Measurements from ENCODE around the gene NKD2.

NKD2 gene

DNA sequence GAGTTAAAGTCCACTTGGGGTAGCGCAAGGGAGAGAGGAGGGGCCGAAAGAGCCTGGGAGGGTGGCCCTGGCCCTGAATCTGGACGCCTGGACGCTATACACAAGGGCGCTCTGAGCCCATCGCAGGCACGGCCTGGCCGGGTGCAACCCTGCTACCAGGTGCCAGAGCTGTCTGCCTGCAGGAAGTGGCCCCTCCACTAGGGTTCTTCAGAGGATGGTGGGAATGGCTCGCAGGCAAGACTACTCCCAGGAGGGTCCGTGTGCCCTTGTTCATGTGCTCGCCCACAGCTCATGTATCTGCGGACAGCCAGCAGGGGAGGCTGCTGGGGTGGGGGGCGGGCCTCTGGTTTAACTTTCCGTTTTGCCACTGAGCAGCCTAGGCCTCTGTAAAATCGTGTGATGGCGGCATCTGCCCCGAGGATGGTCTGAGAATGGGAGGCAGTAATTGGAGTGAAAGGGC lies 1.4 kb upstream of the NKD2 start:
- Histone ChIP-seq H3K9me3 (ENCODE audit: insufficient read depth, low read depth, low read length) (no peaks in the 10 kb centered on the region), H3K27ac (ENCODE audit: low read depth, low read length) (no peak overlapping the region), H2BK120ac (ENCODE audit: insufficient read depth, low read length, poor library complexity) (no peak overlapping the region), H3K4ac (ENCODE audit: low read depth, low read length) (no peak overlapping the region), H2BK12ac (ENCODE audit: low read length) (no peak overlapping the region), H3K27me3 (ENCODE audit: insufficient read depth, low read length) (peaks cover 31% of the 10 kb centered on the region), H2AK5ac (ENCODE audit: low read length) (no peak overlapping the region), H3K23ac (ENCODE audit: low read length) (no peak overlapping the region), H2BK5ac (ENCODE audit: low read depth, low read length, poor library complexity) (no peak overlapping the region), H3K18ac (ENCODE audit: low read length) (no peak overlapping the region), H3K4me3 (ENCODE audit: low read depth, low read length) (no peak overlapping the region), H3K79me1 (ENCODE audit: low read length) (no peaks in the 10 kb centered on the region), H4K91ac (ENCODE audit: low read depth, low read length) (no peak overlapping the region), H3K9ac (ENCODE audit: low read length) (no peak overlapping the region), H3K79me2 (ENCODE audit: control insufficient read depth, insufficient read depth, low read length, poor library complexity) (no peaks in the 10 kb centered on the region), H4K8ac (ENCODE audit: low read depth, low read length) (no peak overlapping the region), H3K4me2 (ENCODE audit: low read length) (no peak overlapping the region), H3K14ac (ENCODE audit: low read length) (no peak overlapping the region), H3K4me1 (ENCODE audit: control insufficient read depth in 1 of 2, insufficient read depth in 2 of 2, low read length in 2 of 2) (peaks cover 5 to 16% of the 10 kb centered on the region in 2 experiments), H3K36me3 (ENCODE audit: control insufficient read depth in 1 of 2, insufficient read depth in 2 of 2, low read length in 2 of 2) (no peaks in the 10 kb centered on the region), H4K12ac (ENCODE audit: low read depth, low read length) (no peak overlapping the region), H2AFZ (ENCODE audit: insufficient read depth, low read length, poor library complexity) (no peak overlapping the region)
- WGBS (ENCODE audit: extremely low coverage, insufficient coverage, insufficient read length): no CpG with 5 or more reads among the region's 17 CpGs
- no peak for DNase-seq

DNA sequence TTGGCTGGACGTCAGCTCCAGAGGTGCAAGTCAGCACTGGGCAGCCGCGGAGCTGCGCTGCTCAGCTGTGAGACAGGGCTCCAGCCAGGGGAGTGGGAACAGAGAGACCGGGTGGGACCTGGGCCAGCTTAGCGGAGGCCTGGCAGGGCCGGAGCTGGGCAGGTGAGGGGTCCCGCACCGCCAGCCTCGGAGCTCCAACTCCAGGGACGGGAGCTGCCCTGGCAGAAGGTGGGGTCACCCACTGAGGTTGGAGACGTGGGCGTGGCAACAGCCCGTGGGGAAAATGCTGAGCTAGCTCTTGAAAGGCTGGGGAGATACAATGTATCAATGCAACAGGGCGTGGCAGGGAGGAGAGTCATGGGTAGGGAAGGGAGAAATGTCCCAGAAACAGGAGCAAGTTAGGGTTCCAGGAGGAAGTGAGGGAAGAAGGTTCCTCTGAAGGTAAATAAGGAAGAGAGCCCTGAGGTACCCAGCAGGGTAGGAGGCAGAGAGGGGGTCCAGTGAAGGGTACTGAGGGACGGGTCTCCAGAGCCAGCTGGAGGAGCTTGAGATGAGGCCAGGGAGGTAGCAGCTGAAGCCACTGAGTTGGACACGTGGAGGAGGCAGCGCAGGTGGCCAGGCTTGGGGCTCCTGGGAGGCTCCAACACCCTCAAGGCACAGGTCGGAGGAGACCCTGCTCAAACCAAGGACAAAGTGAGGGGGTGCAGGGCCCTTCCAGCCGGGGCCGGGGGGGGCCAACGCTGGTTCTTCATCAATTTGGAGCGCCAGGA lies 736 bp upstream of the NKD2 start:
- Histone ChIP-seq H3K9ac (ENCODE audit: low read length) (no peak overlapping the region), H2BK120ac (ENCODE audit: insufficient read depth, low read length, poor library complexity) (no peak overlapping the region), H3K4me3 (ENCODE audit: low read depth, low read length) (no peak overlapping the region), H2AK5ac (ENCODE audit: low read length) (no peak overlapping the region), H2BK12ac (ENCODE audit: low read length) (no peak overlapping the region), H4K91ac (ENCODE audit: low read depth, low read length) (no peak overlapping the region), H3K9me3 (ENCODE audit: insufficient read depth, low read depth, low read length) (no peaks in the 10 kb centered on the region), H3K36me3 (ENCODE audit: control insufficient read depth in 1 of 2, insufficient read depth in 2 of 2, low read length in 2 of 2) (no peaks in the 10 kb centered on the region), H3K4me1 (ENCODE audit: control insufficient read depth in 1 of 2, insufficient read depth in 2 of 2, low read length in 2 of 2) (peaks cover 5 to 16% of the 10 kb centered on the region in 2 experiments), H3K23ac (ENCODE audit: low read length) (no peak overlapping the region), H3K14ac (ENCODE audit: low read length) (no peak overlapping the region), H3K4me2 (ENCODE audit: low read length) (no peak overlapping the region), H3K27me3 (ENCODE audit: insufficient read depth, low read length) (peaks cover 31% of the 10 kb centered on the region), H2AFZ (ENCODE audit: insufficient read depth, low read length, poor library complexity) (no peak overlapping the region), H4K8ac (ENCODE audit: low read depth, low read length) (no peak overlapping the region), H3K27ac (ENCODE audit: low read depth, low read length) (no peak overlapping the region), H3K18ac (ENCODE audit: low read length) (no peak overlapping the region), H3K4ac (ENCODE audit: low read depth, low read length) (no peak overlapping the region), H3K79me1 (ENCODE audit: low read length) (no peaks in the 10 kb centered on the region), H3K79me2 (ENCODE audit: control insufficient read depth, insufficient read depth, low read length, poor library complexity) (no peaks in the 10 kb centered on the region), H2BK5ac (ENCODE audit: low read depth, low read length, poor library complexity) (no peak overlapping the region), H4K12ac (ENCODE audit: low read depth, low read length) (no peak overlapping the region)
- no CpG with 5 or more reads among the region's 23 CpGs for WGBS (ENCODE audit: extremely low coverage, insufficient coverage, insufficient read length)
- no peak for DNase-seq

DNA sequence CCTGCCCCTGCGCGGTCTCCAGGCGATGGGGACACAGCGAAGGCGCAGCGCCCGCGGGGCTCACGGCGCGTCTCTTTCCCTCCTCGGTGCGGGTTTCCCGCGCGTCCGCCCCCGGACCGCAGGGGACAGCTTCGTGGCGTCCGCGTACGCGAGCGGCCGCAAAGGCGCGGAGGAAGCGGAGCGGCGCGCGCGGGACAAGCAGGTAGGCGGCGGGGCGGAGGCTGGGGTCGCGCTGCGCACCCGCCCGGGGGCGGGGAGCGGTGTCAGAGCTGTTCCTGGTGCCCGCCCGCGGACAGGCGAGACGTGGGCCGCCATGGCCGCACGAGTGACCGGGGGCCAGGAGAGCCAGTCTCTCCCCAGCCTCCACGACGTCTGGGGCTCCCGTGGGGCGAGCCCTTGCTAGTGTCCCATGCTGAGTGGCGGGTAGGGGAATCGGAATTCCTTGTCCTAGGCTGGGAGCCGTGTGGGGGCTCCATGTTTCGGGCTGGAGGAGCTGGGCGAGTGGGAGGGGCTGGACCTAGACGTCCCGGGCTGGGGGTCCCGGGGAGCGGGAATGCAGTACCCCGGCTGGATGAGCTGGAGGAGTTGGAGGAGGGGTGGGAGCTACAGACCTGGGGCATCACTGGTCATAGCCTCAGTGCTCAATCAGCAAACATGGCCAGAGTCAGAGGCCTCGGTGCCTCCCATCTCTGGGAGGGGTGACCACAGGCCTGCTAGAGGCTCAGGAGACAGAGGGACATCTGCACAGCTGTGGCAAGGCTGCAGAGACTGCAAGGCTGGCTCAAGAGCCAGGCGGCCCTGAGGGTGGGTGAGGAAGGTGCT lies 968 bp downstream of the NKD2 start:
- Histone ChIP-seq H2BK12ac (ENCODE audit: low read length) (no peak overlapping the region), H3K36me3 (ENCODE audit: control insufficient read depth in 1 of 2, insufficient read depth in 2 of 2, low read length in 2 of 2) (no peaks in the 10 kb centered on the region), H4K8ac (ENCODE audit: low read depth, low read length) (no peak overlapping the region), H2BK120ac (ENCODE audit: insufficient read depth, low read length, poor library complexity) (no peak overlapping the region), H2BK5ac (ENCODE audit: low read depth, low read length, poor library complexity) (no peak overlapping the region), H3K79me2 (ENCODE audit: control insufficient read depth, insufficient read depth, low read length, poor library complexity) (no peaks in the 10 kb centered on the region), H2AFZ (ENCODE audit: insufficient read depth, low read length, poor library complexity) (no peak overlapping the region), H2AK5ac (ENCODE audit: low read length) (no peak overlapping the region), H3K23ac (ENCODE audit: low read length) (no peak overlapping the region), H3K18ac (ENCODE audit: low read length) (no peak overlapping the region), H3K14ac (ENCODE audit: low read length) (no peak overlapping the region), H3K9ac (ENCODE audit: low read length) (no peak overlapping the region), H3K9me3 (ENCODE audit: insufficient read depth, low read depth, low read length) (no peaks in the 10 kb centered on the region), H4K91ac (ENCODE audit: low read depth, low read length) (no peak overlapping the region), H4K12ac (ENCODE audit: low read depth, low read length) (no peak overlapping the region), H3K27me3 (ENCODE audit: insufficient read depth, low read length) (peaks cover 31% of the 10 kb centered on the region), H3K4me1 (ENCODE audit: control insufficient read depth in 1 of 2, insufficient read depth in 2 of 2, low read length in 2 of 2) (peaks cover 2 to 11% of the 10 kb centered on the region in 2 experiments), H3K79me1 (ENCODE audit: low read length) (no peaks in the 10 kb centered on the region), H3K4me2 (ENCODE audit: low read length) (peak overlapping the region; percentile 46), H3K4me3 (ENCODE audit: low read depth, low read length) (no peak overlapping the region), H3K27ac (ENCODE audit: low read depth, low read length) (no peak overlapping the region), H3K4ac (ENCODE audit: low read depth, low read length) (no peak overlapping the region)
- no peak for DNase-seq
- no CpG with 5 or more reads among the region's 70 CpGs for WGBS (ENCODE audit: extremely low coverage, insufficient coverage, insufficient read length)

DNA sequence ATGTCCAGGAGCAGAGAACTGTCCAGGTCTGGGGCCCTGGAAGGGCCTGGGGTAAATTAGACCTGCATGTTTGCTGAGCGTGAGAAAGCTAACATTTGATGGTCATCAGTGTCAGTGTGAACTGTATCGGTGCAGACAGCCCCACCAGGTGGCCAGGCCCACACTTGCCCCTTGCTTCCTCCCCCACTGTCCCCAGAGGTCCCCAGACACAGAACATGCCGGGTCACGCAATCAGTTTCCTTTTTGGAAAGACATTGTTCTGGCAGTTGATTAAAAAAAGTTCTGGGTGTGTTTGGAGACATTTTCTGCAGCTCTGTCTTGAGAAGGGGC lies 1.5 kb downstream of the NKD2 start:
- no peaks in the 10 kb centered on the region for H3K9me3 ChIP-seq (ENCODE audit: insufficient read depth, low read depth, low read length)

More for the DNA sequence above, 1.5 kb downstream of the NKD2 start:
- H3K23ac ChIP-seq (ENCODE audit: low read length): no peak overlapping the region
- H3K14ac ChIP-seq (ENCODE audit: low read length): no peak overlapping the region
- no peak overlapping the region for H3K18ac ChIP-seq (ENCODE audit: low read length)
- no peak overlapping the region for H2BK12ac ChIP-seq (ENCODE audit: low read length)
- no CpG with 5 or more reads among the region's 4 CpGs for WGBS (ENCODE audit: extremely low coverage, insufficient coverage, insufficient read length)
- no peak overlapping the region for H3K9ac ChIP-seq (ENCODE audit: low read length)
- no peaks in the 10 kb centered on the region for H3K79me1 ChIP-seq (ENCODE audit: low read length)
- no peak overlapping the region for H2BK120ac ChIP-seq (ENCODE audit: insufficient read depth, low read length, poor library complexity)
- H3K4me1 ChIP-seq (ENCODE audit: control insufficient read depth in 1 of 2, insufficient read depth in 2 of 2, low read length in 2 of 2): peaks cover 0 to 8% of the 10 kb centered on the region in 2 experiments
- H3K4me3 ChIP-seq (ENCODE audit: low read depth, low read length): no peak overlapping the region
- no peak overlapping the region for H3K4me2 ChIP-seq (ENCODE audit: low read length)
- no peaks in the 10 kb centered on the region for H3K36me3 ChIP-seq (ENCODE audit: control insufficient read depth in 1 of 2, insufficient read depth in 2 of 2, low read length in 2 of 2)
- H2AFZ ChIP-seq (ENCODE audit: insufficient read depth, low read length, poor library complexity): no peak overlapping the region
- H3K79me2 ChIP-seq (ENCODE audit: control insufficient read depth, insufficient read depth, low read length, poor library complexity): no peaks in the 10 kb centered on the region
- peaks cover 28% of the 10 kb centered on the region for H3K27me3 ChIP-seq (ENCODE audit: insufficient read depth, low read length)
- no peak for DNase-seq
- H2BK5ac ChIP-seq (ENCODE audit: low read depth, low read length, poor library complexity): no peak overlapping the region
- no peak overlapping the region for H3K27ac ChIP-seq (ENCODE audit: low read depth, low read length)
- H3K4ac ChIP-seq (ENCODE audit: low read depth, low read length): no peak overlapping the region
- no peak overlapping the region for H4K91ac ChIP-seq (ENCODE audit: low read depth, low read length)
- H4K12ac ChIP-seq (ENCODE audit: low read depth, low read length): no peak overlapping the region
- H4K8ac ChIP-seq (ENCODE audit: low read depth, low read length): no peak overlapping the region
- H2AK5ac ChIP-seq (ENCODE audit: low read length): no peak overlapping the region

All from trophoblast cell (in vitro differentiated cells and primary cell).